ENCODE measurements around the gene ADCY5. TPM values are rescaled to one million over a fixed set of nuclear protein-coding genes. Genes with fewer than 3 reads are reported as not detected.

The ADCY5 gene
- total RNA-seq, 2 donors from 2014 or later = 41.1 to 42.6 TPM

- intact Hi-C loops (cut with DNase I) = no loop called here
- DNase-seq (ENCODE audit: low spot score) = peak; percentile 46
Observed at GRCh38 chr3:123379041-123379830, 69.7 kb downstream of the ADCY5 start.

- peak; percentile 58 for DNase-seq (ENCODE audit: low spot score)
- intact Hi-C loops (cut with DNase I) = no loop called here
Observed at GRCh38 chr3:123378409-123378915, 70.4 kb downstream of the ADCY5 start.

GRCh38 chr3:123377243-123377740 is 71.6 kb downstream of the ADCY5 start:
- intact Hi-C loops (cut with DNase I) = no loop called here
- peak; percentile 32 for DNase-seq (ENCODE audit: low spot score)

- intact Hi-C loops (cut with DNase I) = no loop called here
- DNase-seq (ENCODE audit: low spot score) = peak; percentile 55
Observed at GRCh38 chr3:123376451-123377242, 72.2 kb downstream of the ADCY5 start.

DNA sequence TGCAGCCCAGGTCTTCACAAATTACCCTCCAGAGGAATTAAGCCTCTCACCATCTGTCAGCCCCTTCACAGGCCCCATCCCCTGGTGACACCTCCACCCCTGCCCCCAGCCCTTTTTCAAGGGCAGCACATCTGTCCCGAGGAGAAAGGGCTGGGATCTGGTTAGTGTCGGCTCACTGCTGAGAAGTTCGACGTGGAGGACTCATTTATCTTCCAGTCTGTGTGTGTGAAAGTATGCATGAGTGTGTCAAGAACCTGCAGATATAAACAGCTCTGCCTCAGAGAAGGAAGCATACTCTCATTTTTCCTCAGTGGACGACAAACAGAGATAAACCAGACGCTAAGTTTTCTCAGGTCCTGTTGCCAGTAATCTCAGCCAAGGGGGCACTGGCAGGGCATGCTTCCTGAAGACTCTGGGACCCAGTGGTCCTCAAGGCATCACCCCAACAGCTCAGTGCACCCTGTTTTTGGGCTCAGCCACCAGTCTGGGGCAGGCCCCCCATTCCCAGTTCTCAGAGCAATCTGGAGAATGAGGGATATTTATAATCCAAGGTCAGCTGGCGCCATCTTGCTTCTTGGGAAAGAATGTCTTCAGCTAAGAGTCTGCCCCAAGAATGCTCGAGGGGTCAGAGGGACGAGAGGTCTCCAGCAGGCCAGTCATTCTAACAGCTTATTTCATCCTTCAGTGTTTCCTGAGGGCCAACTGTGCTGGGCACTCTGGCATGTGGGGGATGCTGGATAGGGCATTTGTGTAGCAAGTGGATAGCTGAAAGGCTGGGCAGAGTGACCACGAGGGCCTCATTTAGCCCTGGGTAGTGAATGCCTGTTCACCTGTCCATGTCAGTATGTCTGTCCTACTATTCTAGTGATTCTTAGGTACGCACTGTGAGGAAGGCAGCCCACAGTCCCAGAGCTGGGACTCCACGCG is 73.6 kb downstream of the ADCY5 start:
- peak; percentile 45 for DNase-seq (ENCODE audit: low spot score)
- intact Hi-C loops (cut with DNase I) = no loop called here

GRCh38 chr3:123374016-123374415 is 74.9 kb downstream of the ADCY5 start:
- DNase-seq (ENCODE audit: low spot score) = no peak

DNA sequence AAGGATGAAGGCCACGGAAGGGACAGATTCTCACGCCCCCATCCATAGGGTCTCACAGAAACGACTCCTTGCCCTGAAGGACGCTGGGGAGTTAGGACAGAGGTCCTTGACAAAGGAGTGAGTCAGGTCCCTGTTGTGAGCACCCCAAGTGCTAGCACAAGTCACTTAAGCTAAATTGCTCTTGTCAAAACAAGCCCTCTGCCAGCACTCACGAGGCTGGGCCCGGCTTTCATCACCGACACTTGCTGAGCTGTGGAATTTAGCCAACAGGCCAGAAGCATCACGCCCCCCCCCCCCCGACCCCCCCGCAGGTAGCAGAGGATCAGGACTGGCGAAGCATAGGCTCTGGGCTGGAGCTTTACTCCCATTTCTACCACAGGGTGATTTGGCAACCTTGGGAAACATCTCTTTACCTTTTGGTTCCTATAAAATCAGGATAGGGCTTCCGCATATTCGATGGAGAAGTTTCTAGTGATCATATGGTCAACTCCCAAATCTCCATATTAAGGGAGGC is 75.4 kb downstream of the ADCY5 start:
- DNase-seq (ENCODE audit: low spot score) = peak; percentile 68
- intact Hi-C loops (cut with DNase I) = no loop called here

More at GRCh38 chr3:123374016-123374415, 74.9 kb downstream of the ADCY5 start:
- intact Hi-C loops (cut with DNase I) = no loop called here

DNA sequence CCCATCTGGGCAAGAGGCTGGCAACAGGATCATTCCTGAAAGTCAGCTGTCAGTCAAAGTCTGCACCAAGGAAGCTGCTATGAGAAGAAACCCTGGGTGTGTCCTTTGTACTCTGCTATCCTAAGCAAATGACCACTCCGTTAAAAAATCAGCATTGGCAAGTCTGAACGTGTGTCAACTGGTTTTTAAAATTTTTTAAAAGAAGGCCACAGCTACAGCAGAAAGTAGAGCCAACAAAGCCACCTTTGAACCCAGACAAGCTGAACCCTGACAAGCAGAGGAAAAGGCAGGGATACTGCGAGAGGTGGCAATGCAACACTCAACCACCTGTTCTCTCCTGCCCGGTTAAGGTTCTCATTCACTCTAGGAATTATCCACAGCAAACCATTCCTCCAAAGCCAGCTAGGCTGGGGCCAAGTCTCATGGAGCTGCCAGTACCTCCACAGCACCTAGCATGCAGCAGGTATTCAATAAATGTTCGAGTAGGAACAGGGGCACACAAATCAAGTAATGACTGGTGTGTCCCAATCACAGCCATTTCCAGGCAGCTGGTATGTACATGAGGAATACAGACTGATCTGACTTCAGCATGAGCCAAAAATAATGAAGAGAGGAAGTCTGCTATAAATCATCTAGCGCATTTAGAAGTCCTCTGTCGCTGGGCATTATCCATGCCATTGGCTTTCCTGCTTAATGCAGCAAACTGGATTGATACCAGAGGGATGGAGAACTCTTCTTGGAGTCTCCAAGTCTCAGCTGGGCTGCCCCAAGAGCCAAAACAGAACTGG is 76.0 kb downstream of the ADCY5 start:
- intact Hi-C loops (cut with DNase I) = no loop called here
- peak; percentile 32 for DNase-seq (ENCODE audit: low spot score)

DNA sequence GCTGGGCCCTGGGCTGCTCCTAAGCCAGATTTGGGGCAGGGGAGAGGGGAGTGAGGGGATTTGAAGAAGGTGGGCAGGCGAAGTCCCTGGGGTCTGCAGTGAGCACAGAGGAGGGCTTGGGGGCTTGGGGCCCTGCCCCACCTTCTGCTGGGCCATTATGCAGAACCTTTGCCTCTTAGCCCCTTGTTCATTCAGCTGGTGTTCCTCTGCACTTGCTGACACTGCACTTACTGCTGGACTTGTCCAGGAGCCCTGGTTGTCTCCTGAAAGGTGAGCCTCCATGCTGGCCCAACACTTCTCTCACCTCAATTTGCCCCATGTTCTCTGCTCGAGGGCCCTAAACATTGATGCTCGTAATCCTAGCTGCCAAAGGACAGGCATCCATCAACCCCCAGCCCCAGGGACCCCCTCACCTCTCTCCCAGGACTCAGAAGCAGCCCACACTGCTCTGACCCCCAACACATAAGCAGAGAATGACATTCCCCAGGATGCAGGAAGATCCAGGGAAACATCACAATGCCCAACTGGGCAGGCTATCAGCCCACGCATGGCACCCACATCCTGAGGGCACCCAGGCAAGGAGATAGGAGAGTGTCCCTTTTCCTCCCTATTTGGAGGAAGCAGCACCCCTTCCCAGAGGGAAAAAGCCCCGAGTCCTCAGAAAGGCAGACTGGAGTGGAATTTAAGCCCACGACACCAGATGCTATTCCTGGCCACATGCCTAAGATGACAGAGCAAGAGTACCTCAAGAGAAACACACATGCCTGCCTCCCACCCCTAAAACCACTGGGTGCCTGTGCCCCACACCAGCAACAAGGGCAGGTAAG is 76.8 kb downstream of the ADCY5 start:
- peak; percentile 35 for DNase-seq (ENCODE audit: low spot score)
- intact Hi-C loops (cut with DNase I) = no loop called here

DNA sequence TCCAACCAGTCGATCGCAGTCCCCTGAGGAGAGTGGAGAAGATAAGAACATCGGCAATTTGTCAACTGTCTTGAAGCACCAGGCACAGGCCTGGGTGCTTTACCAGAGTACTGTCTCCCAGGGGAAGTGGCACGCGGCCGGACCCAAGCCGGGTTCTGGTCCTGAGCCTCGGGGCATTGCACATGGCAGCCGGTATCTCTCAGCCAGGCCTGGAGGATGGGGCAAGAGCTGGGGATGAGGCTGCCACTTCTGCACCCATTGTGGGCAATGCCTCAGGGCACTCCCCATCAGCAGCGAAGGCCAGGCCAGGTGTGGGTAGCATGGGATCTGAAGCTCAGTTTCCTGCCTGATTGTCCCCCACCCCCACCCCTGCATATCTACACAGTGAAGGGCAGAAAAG is 77.5 kb downstream of the ADCY5 start:
- intact Hi-C loops (cut with DNase I) = no loop called here
- peak; percentile 72 for DNase-seq (ENCODE audit: low spot score)

DNA sequence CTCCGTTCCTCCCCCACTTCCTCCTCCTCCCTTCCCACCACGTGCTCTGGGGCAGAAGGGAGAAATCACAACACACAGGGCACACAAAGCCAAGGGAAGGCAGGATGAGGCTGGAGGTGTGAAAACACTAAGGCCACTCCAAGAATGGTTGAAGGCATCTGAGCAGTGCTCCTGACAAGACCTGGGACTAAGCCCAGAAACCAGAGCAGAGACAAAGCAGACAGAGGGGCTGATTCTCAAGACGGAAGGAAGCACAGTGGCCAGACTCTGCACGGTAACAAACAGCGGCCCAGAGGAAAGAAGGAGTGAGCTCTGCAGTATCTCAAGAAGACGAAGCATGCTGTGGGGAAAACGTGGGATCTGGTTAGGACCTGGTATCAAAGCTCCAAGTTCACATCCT is 78.1 kb downstream of the ADCY5 start:
- peak; percentile 40 for DNase-seq (ENCODE audit: low spot score)
- intact Hi-C loops (cut with DNase I) = no loop called here

DNA sequence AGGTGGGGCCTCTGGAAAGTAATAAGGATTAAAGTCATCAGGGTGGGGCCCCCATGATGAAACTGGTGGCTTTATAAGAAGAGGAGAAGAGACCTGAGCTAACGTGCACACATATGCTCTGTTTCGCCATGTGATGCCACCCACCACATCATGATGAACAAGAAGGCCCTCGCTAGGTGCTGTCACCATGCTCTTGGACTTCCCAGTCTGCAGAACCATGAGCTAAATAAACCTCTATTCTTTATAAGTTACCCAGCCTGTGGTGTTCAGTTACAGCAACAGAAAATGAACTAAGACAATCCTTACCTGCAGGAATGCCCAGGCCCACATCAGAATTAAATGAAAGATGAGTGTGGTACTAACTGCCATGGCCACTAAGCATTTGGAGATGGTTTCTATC is 79.8 kb downstream of the ADCY5 start:
- intact Hi-C loops (cut with DNase I) = no loop called here
- no peak for DNase-seq (ENCODE audit: low spot score)

DNA sequence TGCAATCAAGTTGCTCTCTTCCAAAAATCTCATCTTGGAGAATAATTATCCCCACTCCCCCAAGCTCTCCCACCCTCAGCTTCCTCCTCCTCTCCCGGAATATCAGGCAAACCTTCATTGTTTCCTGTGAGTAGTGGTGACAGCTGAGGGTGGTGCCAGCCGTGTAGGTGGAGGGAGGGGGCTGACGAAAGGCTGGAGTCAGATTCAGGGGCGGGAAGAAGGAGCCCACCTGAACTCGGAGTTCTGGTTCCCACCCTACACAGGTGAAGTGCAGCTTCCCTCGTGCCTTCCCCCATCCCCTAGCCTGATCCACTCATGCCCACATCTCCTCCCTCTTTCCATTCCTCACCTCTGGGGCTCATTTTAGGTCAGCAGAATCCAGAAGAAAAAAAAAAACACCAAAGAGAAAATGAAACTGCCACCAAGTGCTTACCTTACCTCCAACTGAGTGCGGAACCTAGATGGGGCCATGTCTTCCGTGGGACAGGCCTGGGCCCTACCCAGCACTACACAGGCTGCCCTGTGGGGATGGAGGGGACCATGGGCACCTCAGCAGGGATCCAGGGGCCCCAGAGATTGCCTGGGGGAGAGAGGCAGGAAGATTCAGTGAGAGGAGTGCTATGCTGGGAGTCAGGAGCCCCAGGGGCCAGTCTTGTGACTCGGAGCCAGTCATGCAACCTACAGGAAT is 81.3 kb downstream of the ADCY5 start:
- intact Hi-C loops (cut with DNase I) = no loop called here
- DNase-seq (ENCODE audit: low spot score) = peak; percentile 55

DNA sequence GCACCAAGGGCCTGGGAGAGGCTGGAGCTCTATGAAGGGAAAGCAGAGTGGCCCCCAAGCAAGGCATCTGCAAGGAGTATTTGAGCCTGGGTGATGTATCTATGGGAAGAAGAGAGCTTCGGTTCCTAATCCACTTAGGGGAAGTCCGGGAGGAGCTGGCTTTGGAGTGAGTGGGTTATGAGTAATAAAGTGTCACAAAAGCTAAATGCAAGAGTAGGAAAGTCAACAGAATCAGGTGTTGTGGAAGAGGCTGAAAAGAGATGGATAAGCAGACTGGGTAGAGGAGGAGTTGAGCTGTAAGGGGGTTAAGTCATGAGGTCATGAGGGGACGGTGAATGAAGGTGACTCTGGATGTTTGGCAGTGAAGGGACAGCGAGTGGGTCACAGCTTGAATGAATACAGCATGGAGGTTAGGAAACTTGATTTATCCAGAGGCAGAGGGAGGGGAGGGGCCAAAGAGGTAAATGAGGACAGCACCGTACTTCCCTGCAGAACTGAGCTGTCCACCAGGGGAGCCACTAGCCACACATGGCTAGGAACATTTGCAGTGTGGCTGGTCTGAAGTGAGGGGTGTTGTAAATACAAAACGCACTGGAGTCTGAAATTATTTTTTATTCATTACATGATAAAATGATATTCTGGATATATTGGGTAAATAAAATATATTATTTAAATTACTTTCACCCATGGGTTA is 83.3 kb downstream of the ADCY5 start:
- intact Hi-C loops (cut with DNase I) = no loop called here
- peak; percentile 31 for DNase-seq (ENCODE audit: low spot score)

GRCh38 chr3:123361071-123361470 is 87.8 kb downstream of the ADCY5 start:
- intact Hi-C loops (cut with DNase I) = no loop called here
- peak; percentile 22 for DNase-seq (ENCODE audit: low spot score)

- no peak for DNase-seq (ENCODE audit: low spot score)
- intact Hi-C loops (cut with DNase I) = no loop called here
Observed at GRCh38 chr3:123357275-123357674, 91.6 kb downstream of the ADCY5 start.

Data from posterior vena cava (tissue), 2 donors.